GM11168 (cell line): ENCODE measurements around the gene MTHFD1L.

Experiments used
- in situ Hi-C: fragments of 300-500 bp; cut with MboI; formaldehyde crosslinking; loops from one replicate; pipeline ENCODE4 v1.12.0; 2022; ENCODE audit warnings: low sequenced_read_pairs; ENCODE audit not compliant: unreplicated experiment

Gene MTHFD1L

DNA sequence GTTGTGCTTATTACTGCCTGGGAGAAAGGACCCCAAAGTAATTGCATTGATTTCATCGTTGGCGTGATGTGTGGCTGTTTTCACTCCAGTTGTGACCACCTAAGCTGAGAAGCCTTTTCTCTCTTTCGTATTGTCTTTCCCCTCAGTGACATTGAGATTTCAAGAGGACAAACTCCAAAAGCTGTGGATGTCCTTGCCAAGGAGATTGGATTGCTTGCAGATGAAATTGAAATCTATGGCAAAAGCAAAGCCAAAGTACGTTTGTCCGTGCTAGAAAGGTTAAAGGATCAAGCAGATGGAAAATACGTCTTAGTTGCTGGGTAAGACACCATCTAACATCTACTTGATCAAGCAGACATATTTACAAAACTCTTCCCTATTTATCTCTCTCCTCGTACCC, 60.5 kb downstream of the MTHFD1L start:
- in situ Hi-C loops, result no loop called here

DNA sequence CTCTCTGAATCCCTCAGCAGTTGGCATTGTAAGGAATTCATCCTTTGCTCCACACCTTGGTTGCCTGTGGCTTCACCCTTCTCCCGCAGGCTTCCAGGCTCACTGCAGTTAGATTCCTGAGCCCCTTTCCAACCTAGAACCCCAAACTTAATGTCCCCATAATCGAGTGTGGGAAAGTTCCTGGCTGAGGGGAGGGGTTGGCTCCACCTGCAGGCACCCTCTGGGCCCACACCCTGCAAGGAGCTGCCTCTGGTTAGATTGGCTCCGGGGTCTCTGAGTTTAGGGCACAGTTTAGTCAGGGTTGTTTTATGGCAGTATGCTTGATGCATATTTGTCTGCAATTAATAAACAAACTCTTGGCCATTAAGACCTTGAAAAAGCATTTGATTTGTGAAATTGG, 63.4 kb downstream of the MTHFD1L start:
- in situ Hi-C loops, result no loop called here

GRCh38 chr6:150929416-150929815, 63.9 kb downstream of the MTHFD1L start:
- in situ Hi-C loops, result no loop called here

DNA sequence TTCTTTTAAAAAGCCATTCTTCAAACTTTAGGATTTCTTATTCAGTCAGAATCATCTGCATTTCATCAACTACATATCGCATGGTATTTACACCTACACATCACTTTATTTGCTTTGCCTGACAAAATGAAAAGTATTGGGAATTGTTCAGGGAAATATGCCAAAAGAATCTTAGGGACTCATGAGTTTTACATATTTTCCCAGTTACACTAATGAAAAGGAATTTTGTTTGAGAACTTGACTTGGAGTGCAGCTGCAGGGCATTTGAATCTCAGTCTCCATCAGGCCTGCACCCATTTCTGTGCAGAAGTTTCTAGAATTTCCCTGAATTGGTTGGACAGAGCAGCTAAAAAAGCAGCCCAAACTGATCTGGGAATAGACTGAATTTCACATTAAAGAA, 65.3 kb downstream of the MTHFD1L start:
- in situ Hi-C loops, result no loop called here

- in situ Hi-C loops, result no loop called here
Measured at GRCh38 chr6:150931405-150931804, 65.9 kb downstream of the MTHFD1L start.

DNA sequence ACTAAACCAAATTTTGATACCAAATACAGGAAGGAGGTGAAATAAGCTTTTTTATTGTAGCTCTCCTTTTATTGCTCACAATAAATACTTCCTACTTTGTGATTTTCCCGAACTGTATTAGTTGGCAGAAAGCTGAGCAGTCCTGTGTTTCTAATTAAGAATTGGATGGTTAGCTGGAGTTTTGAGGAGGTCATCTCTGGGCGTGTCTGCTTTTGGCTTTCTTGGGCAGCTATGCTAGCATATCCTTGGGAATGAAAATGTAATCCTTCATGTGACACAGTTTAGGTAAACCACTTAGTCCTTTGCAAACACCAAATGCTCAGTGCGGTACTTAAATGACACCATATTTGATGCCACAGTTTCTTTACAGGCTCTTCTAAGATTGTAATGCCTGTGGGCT, 67.5 kb downstream of the MTHFD1L start:
- in situ Hi-C loops, result no loop called here

DNA sequence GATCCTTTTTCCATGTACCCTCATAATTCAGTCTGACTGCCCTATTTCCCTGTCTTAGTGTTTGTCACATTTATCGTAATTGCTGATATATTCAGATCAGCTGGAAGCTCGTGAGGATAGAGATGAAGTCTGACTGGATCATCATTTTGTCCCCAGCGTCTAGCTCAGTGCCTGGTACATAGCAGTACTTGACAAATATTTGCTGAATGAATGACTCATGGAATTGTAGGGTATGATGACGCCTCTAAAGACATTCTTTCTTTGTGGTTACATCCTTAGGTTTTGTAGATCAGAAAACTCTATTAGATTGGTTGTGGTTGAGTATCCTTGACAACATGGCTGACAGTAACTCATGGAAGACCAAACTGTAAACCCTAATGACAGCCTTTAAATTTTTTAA, 68.9 kb downstream of the MTHFD1L start:
- in situ Hi-C loops, result no loop called here

GRCh38 chr6:150936021-150936555, 70.6 kb downstream of the MTHFD1L start:
- in situ Hi-C loops, result no loop called here

DNA sequence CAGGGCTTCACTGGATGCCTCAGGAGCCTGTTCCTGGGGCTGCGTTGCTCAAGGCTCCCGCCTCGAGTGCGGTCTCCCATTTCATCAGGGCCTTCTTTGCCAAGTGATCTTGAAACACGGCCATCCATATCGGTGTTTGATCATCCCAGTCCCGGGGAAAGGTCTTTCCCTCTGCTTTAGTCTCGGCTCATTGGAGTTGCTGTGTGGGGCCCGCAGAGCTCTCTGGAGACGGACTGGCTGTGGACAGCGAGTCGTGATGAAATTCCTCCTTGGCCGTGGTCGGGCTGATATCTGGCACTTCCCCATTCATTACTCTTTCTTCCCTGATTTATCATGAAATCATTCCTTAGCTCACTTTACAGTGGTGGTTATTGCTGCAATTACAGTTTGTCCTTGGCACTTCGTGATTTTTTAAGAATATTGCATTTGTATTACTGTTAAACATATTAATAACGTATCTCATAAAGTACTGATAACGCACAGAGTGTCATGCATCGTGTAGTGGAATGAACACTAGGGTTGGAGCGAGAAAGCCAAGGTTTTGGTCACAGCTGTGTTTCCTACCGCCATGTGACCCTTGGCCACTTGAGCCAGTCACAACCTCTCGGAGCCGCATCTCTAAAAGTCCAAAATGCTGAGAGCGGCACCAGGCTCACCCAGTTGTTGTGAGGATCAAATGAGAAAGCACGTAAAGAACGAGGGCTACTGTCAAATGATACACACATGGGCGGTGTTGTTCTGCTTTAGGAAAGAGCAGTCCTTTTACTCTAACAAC, 71.8 kb downstream of the MTHFD1L start:
- in situ Hi-C loops, result no loop called here

GRCh38 chr6:150939399-150939798, 73.9 kb downstream of the MTHFD1L start:
- in situ Hi-C loops, result no loop called here

DNA sequence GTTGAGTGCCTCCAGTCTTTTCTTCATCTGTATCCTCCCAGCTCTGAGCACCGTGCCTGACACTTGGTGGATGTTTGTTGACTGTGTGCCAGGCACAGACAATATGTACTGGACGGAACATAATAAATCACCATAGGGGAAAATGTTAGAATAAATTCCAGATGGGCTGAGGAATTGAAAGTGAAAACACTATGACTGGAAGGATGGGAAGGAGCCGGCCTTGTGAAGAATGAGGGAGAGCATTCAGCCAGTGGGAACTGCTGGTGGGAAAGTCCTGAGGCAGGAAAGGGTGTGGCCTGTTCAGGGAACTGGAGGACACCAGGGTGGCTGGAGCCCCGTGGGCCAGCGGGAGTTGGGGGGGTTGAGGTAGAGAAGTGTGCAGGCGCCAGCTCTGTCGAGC, 75.4 kb downstream of the MTHFD1L start:
- in situ Hi-C loops, result no loop called here

GRCh38 chr6:150949526-150949925, 84.0 kb downstream of the MTHFD1L start:
- in situ Hi-C loops, result no loop called here

GRCh38 chr6:150953851-150954250, 88.3 kb downstream of the MTHFD1L start:
- in situ Hi-C loops, result no loop called here

DNA sequence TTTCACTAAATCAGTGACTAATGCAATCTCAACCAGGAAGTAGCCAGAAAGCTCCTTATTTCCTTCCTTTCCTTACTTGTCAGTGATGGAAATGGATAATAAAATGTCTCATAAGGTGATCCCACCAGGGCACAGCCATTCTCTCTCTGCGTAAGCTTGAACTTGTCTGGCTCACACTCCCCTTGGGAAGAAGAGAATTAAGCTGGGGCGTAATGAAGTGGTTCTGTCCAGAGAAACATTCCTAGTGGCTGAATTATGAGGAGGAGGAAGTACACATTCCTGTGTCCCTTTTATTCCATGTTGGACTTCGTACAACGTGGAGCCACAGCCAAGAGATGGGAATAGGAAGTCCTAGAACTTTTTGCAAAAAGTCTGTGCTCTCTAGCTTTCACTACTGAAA, 93.7 kb downstream of the MTHFD1L start:
- in situ Hi-C loops, result no loop called here

- in situ Hi-C loops, result no loop called here
Measured at GRCh38 chr6:150962436-150962835, 96.9 kb downstream of the MTHFD1L start.

DNA sequence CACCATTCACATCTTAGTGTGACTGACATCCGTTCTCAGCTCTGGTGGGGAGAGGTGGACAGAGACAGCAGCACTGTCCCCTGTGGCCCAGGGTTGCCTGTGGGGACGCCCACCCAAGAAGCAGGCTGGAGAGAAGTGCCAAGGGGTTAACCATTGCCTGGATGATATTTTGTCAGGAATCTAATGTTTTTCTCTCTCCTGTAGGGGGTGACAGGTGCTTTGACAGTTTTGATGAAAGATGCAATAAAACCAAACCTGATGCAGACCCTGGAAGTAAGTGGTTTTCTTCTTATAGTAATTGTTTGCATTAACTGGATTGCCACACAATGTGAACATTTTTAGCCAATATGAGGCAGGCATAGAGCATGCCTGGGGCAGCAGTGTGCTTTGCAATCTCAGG, 99.3 kb downstream of the MTHFD1L start:
- in situ Hi-C loops, result no loop called here

DNA sequence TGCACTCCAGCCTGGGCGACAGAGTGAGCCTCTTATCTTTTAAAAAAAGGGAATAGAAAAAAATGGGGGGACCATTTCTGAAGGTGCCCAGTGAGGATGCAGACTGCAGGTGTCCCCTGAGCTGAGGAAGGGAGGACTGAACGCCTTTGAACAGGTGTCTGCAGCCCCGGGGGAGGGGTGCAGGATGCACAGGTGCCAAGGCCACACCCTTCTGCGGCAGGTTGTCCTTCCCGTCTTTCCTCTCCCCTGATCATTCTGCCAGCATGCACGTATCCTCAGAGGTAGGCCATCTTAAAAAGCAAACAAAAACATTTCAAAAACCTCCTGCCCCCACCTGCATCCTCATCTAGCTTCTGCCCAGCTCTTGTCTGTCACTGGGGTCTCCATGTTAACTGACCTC, 101.3 kb downstream of the MTHFD1L start:
- in situ Hi-C loops, result no loop called here

DNA sequence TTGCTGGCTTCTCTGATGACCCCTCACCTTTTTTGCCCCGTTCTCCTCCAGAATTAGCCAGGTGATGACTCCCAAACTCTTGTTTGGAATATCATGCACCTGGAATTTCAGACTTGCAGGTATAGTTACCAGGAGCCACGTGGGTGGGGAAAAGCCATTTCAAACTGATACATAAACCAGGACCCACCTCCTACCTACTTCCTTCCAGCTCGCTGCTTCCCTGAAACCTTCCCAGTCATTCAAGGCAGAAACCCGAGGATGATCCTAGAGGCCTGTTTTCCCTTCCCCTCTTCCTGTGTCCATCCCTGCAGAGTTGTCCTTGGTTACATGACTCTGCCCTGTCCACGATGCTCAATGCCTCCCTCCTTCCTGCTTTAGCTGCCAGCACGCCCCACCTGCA, 101.9 kb downstream of the MTHFD1L start:
- in situ Hi-C loops, result no loop called here

DNA sequence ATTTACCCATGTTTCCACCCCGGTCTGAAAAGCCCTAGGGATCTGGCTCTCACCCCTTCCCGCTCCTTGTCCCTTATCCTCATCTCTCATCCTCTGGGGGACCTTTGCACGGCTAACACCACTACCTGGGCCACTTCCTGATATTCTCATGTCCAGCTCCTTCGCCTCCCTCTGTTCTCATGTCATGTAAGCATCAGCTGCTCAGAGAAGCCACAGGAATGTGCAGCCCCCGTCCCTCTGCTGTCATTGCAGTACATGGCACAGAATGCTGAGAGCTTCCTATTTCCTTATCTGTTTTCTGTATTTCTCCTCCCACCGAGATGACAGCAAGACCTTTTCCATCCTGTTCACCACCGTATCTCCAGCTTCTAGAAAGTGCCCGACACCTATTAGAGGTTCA, 102.4 kb downstream of the MTHFD1L start:
- in situ Hi-C loops, result no loop called here

- in situ Hi-C loops, result no loop called here
Measured at GRCh38 chr6:150969901-150970300, 104.4 kb downstream of the MTHFD1L start.

DNA sequence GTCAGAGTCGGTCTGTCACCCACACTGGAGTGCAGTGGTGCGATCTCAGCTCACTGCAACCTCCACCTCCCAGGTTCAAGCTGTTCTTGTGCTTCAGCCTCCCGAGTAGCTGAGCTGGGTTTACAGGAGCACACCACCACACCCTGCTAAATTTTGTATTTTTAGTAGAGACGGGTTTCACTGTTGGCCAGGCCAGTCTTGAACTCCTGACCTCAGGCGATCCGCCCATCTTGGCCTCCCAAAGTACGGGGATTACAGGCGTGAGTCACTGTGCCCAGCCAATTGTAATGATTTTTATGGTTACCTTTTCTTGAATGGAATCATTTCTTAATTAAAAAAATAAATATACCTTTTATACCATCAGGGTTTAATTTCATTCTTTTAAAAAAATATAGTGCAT, 105.7 kb downstream of the MTHFD1L start:
- in situ Hi-C loops, result no loop called here

- in situ Hi-C loops, result no loop called here
Measured at GRCh38 chr6:150975136-150975535, 109.6 kb downstream of the MTHFD1L start.
